Smooth muscle cell (in vitro differentiated cells): ENCODE results near the gene MCU. TPM values are rescaled to one million over a fixed set of nuclear protein-coding genes. Genes with fewer than 3 reads are reported as not detected.
"Not testable (repeated sequence)": the region's sequence is repeated elsewhere in the genome, so short reads cannot be mapped to it uniquely, and the experiment has no call there.

Experiments used
- DNase-seq: peaks from one replicate; lab custom pipeline; 2025; ENCODE audit not compliant: unreplicated experiment; lab: John Stamatoyannopoulos, UW
- H2AFZ ChIP-seq: fragments of 200-600 bp; sonication (generic); 2 replicates; pipeline ENCODE4 v1.6.0; 2016; ENCODE audit warnings: antibody characterized with exemption, low read depth, mild to moderate bottlenecking
- H3F3A ChIP-seq: fragments of 200-600 bp; sonication (generic); 2 replicates; pipeline ENCODE4 v1.6.0; 2017; ENCODE audit warnings: antibody characterized with exemption, low read depth
- H3K27ac ChIP-seq: fragments of 200-600 bp; sonication (generic); 2 replicates; pipeline ENCODE4 v1.5.1; 2016; ENCODE audit warnings: low read depth, mild to moderate bottlenecking
- H3K27me3 ChIP-seq: fragments of 200-600 bp; sonication (generic); 2 replicates; pipeline ENCODE4 v1.6.1; 2016; ENCODE audit warnings: low read depth, mild to moderate bottlenecking
- H3K36me3 ChIP-seq: fragments of 200-600 bp; sonication (generic); 2 replicates; pipeline ENCODE4 v1.5.1; 2016; ENCODE audit warnings: low read depth
- H3K4me1 ChIP-seq: fragments of 200-600 bp; sonication (generic); 2 replicates; pipeline ENCODE4 v1.5.1; 2016; ENCODE audit warnings: low read depth
- H3K4me2 ChIP-seq: fragments of 200-600 bp; sonication (generic); 2 replicates; pipeline ENCODE4 v1.6.0; 2016; ENCODE audit warnings: mild to moderate bottlenecking
- H3K4me3 ChIP-seq: fragments of 200-600 bp; sonication (generic); 2 replicates; pipeline ENCODE4 v1.5.1; 2016; ENCODE audit warnings: mild to moderate bottlenecking
- H3K79me2 ChIP-seq: fragments of 200-600 bp; sonication (generic); 2 replicates; pipeline ENCODE4 v1.6.0; 2016; ENCODE audit warnings: low read depth, mild to moderate bottlenecking
- H3K9ac ChIP-seq: fragments of 200-600 bp; sonication (generic); 2 replicates; pipeline ENCODE4 v1.6.0; 2016; ENCODE audit warnings: low read depth
- H3K9me3 ChIP-seq: fragments of 200-600 bp; sonication (generic); replicated peaks from 2 replicates; pipeline ENCODE4 v1.5.1; 2016; ENCODE audit warnings: low read depth
- H4K20me1 ChIP-seq: fragments of 200-600 bp; sonication (generic); 2 replicates; pipeline ENCODE4 v1.6.0; 2016; ENCODE audit warnings: low read depth
- WGBS: methylation state at CpG from one replicate; pipeline ENCODE4 v1.1.7; 2016; ENCODE audit warnings: low lambda C conversion rate; 5-methylcytosine and 5-hydroxymethylcytosine counted together
- polyA plus RNA-seq: library from polyadenylated mRNA; unstranded; fragments of >200 nt; fragmentation: Nextera tagmentation; extraction: Ambion mirVana; gene quantifications from 2 replicates; pipeline ENCODE4 v1.2.1, GENCODE V29; 2016
- total RNA-seq: library from RNA; depleted of rRNA; stranded (reverse); fragments of >200 nt; gene quantifications from 2 replicates; pipeline ENCODE4 v1.2.3, GENCODE V29; 2014
- TF ChIP-seq, protein P1 (sequence below): fragments of 200-600 bp; sonication (generic); IDR thresholded peaks from 2 replicates; pipeline ENCODE4 v1.5.1; 2017; ENCODE audit warnings: borderline replicate concordance, mild to moderate bottlenecking, antibody characterized with exemption; ENCODE audit not compliant: insufficient read depth, poor library complexity, severe bottlenecking

The MCU gene, protein sequence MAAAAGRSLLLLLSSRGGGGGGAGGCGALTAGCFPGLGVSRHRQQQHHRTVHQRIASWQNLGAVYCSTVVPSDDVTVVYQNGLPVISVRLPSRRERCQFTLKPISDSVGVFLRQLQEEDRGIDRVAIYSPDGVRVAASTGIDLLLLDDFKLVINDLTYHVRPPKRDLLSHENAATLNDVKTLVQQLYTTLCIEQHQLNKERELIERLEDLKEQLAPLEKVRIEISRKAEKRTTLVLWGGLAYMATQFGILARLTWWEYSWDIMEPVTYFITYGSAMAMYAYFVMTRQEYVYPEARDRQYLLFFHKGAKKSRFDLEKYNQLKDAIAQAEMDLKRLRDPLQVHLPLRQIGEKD
- 22.4 and 30.4 TPM in 2 replicates for total RNA-seq
- polyA plus RNA-seq = 15.4 and 17.1 TPM in 2 replicates

DNA sequence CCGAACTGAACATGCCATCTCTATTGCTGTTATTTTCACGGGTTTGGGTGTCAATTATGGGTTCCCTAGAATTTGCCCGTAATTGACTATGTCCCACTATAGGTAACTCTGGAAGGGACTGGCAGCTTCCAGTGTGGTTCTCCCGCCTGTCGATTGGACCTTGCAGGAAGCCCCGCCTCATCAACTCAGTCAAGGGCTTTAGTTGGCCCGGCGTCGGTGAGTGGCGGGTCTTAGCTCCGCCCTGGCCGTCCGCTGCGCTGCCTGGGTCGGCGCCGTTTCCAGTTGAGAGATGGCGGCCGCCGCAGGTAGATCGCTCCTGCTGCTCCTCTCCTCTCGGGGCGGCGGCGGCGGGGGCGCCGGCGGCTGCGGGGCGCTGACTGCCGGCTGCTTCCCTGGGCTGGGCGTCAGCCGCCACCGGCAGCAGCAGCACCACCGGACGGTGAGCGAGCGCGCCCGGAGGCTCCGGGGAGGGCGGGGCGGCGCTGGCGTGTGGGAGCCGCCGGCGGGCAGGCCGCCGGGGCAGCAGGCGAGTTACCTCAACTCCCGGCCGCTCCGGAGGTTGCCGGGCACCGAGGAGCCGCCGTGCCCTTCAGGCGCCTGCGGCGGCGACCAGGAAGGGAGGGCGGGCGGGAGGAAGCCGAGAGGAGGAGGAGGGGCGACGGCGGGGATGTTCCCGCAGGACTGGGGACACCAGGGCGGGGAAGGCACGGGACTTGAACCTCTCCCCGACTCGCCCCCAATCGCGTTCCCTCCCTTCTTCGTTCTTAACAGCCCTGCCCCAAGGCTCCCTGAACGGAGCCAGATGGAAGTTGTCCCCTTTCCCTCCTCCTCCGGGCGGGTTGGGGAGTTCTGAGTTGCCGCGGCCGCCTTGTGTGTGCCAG is at the start of gene MCU:
TSS of gene MCU (plus strand) at position 281 of the 881 bp plus-strand sequence. CDS start at position 290, 9 bp downstream.
- peaks cover 4% of the 10 kb centered on the region for H3K4me1 ChIP-seq
- WGBS = 1% methylated on average over 54 of the region's 83 CpGs
- peak within 1 kb of the TSS; percentile 99 for H3K4me2 ChIP-seq
- peak; percentile 66 for DNase-seq
- peak within 1 kb of the TSS; percentile 77 for H3K4me3 ChIP-seq
- peak within 1 kb of the TSS; percentile 88 for H2AFZ ChIP-seq
- H3F3A ChIP-seq = no peaks in the 10 kb centered on the region
- peak within 1 kb of the TSS; percentile 55 for H3K9ac ChIP-seq
- peaks cover 42% of the 10 kb centered on the region for H3K79me2 ChIP-seq
- H4K20me1 ChIP-seq = peaks cover 39% of the 10 kb centered on the region
- no peaks in the 10 kb centered on the region for H3K36me3 ChIP-seq
- TF ChIP-seq, protein P1, sequence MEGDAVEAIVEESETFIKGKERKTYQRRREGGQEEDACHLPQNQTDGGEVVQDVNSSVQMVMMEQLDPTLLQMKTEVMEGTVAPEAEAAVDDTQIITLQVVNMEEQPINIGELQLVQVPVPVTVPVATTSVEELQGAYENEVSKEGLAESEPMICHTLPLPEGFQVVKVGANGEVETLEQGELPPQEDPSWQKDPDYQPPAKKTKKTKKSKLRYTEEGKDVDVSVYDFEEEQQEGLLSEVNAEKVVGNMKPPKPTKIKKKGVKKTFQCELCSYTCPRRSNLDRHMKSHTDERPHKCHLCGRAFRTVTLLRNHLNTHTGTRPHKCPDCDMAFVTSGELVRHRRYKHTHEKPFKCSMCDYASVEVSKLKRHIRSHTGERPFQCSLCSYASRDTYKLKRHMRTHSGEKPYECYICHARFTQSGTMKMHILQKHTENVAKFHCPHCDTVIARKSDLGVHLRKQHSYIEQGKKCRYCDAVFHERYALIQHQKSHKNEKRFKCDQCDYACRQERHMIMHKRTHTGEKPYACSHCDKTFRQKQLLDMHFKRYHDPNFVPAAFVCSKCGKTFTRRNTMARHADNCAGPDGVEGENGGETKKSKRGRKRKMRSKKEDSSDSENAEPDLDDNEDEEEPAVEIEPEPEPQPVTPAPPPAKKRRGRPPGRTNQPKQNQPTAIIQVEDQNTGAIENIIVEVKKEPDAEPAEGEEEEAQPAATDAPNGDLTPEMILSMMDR = no peak
- no peak within 1 kb of the TSS for H3K27ac ChIP-seq
- H3K27me3 ChIP-seq = no peaks in the 10 kb centered on the region
- H3K9me3 ChIP-seq = no peaks in the 10 kb centered on the region

DNA sequence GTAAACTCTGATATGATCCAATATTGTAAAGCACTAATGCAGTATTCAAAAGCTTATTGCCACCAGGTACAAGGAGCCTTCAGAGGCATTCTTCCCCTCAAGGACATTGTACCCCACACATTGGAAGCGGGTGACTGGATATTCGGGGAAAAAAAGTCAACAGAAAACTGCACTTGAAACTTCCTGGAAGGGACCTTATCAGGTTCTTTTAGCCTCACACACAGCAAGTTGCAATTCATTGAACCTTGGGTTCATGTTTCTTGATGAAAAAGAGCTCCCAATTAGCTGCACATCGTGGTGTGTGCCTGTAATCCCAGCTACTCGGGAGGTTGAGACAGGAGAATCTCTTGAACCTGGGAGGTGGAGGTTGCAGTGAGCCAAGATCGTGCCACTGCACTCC is 49.6 kb upstream of the MCU start:
- Histone ChIP-seq H3K4me2 (no peak overlapping the region), H3K4me3 (no peak overlapping the region), H4K20me1 (no peaks in the 10 kb centered on the region), H3K27ac (no peak overlapping the region), H3K4me1 (no peaks in the 10 kb centered on the region), H3K27me3 (no peaks in the 10 kb centered on the region), H3K79me2 (no peaks in the 10 kb centered on the region), H2AFZ (no peak overlapping the region), H3K36me3 (no peaks in the 10 kb centered on the region), H3K9ac (no peak overlapping the region), H3F3A (no peaks in the 10 kb centered on the region), H3K9me3 (no peaks in the 10 kb centered on the region)
- WGBS = 91% methylated on average over 5 of the region's 5 CpGs
- DNase-seq = no peak
- TF ChIP-seq, protein P1 = no peak

GRCh38 chr10:72645263-72645858 is 46.6 kb upstream of the MCU start:
- H3K27me3 ChIP-seq = no peaks in the 10 kb centered on the region
- 90% methylated on average over 2 of the region's 2 CpGs for WGBS
- H2AFZ ChIP-seq = no peak overlapping the region
- no peak overlapping the region for H3K4me3 ChIP-seq
- H3K27ac ChIP-seq = no peak overlapping the region
- H3F3A ChIP-seq = no peaks in the 10 kb centered on the region
- H3K4me1 ChIP-seq = no peaks in the 10 kb centered on the region
- TF ChIP-seq, protein P1 = no peak
- H3K9me3 ChIP-seq = no peaks in the 10 kb centered on the region
- no peak overlapping the region for H3K9ac ChIP-seq
- no peaks in the 10 kb centered on the region for H3K36me3 ChIP-seq
- no peak overlapping the region for H3K4me2 ChIP-seq
- H3K79me2 ChIP-seq = no peaks in the 10 kb centered on the region
- H4K20me1 ChIP-seq = no peaks in the 10 kb centered on the region
- DNase-seq = no peak

DNA sequence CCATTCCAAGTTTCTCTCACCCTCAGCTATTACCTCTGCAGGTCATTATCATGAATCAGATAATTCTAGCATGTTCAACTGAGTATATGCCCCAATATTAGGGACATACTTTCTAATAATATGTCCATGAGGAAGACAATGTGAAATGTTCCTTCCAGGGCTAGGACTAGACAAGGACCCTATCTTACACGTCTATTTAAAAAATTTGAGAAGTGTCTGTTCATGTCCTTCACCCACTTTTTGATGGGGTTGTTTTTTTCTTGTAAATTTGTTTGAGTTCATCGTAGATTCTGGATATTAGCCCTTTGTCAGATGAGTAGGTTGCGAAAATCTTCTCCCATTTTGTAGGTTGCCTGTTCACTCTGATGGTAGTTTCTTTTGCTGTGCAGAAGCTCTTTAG is 45.0 kb upstream of the MCU start:
- H3K27me3 ChIP-seq, H3K4me1 ChIP-seq, H3K36me3 ChIP-seq, H3F3A ChIP-seq, H3K27ac ChIP-seq, H4K20me1 ChIP-seq, H3K9me3 ChIP-seq, DNase-seq, H3K9ac ChIP-seq, H3K79me2 ChIP-seq, H3K4me3 ChIP-seq, H3K4me2 ChIP-seq, H2AFZ ChIP-seq: not testable (repeated sequence)
- 89% methylated on average over 3 of the region's 3 CpGs for whole genome bisulfite sequencing
